Fibroblast of villous mesenchyme (primary cell): ENCODE measurements around the gene PMPCA. TPM values are rescaled to one million over a fixed set of nuclear protein-coding genes. Genes with fewer than 3 reads are reported as not detected.

Experiments
- DNase-seq: peaks from one replicate; pipeline ENCODE4 v3.0.0-alpha.2; 2010; ENCODE audit warnings: low read depth
- H3K4me3 ChIP-seq: 2 replicates; pipeline ENCODE4 v1.5.1; 2011; ENCODE audit warnings: low read depth, mild to moderate bottlenecking, low read length
- CTCF ChIP-seq: IDR thresholded peaks from 2 replicates; pipeline ENCODE4 v1.5.1; 2012; ENCODE audit warnings: low read depth, mild to moderate bottlenecking, low read length; ENCODE audit not compliant: insufficient read depth
- total RNA-seq: library from RNA; depleted of rRNA; stranded (reverse); fragments of >200 nt; gene quantifications from 2 replicates; pipeline ENCODE4 v1.2.3, GENCODE V29; 2012

The PMPCA gene
- total RNA-seq, 1 donor: 48.8 TPM

- no peak overlapping the region for H3K4me3 ChIP-seq
- no peak for TF ChIP-seq CTCF
- no peak for DNase-seq
Measured at GRCh38 chr9:136379891-136380290, 30.6 kb upstream of the PMPCA start.

GRCh38 chr9:136380381-136380780 is 30.1 kb upstream of the PMPCA start:
- H3K4me3 ChIP-seq: no peak overlapping the region
- no peak for DNase-seq
- no peak for TF ChIP-seq CTCF

- H3K4me3 ChIP-seq: no peak overlapping the region
- no peak for TF ChIP-seq CTCF
- no peak for DNase-seq
Measured at GRCh38 chr9:136381311-136381710, 29.1 kb upstream of the PMPCA start.

- TF ChIP-seq CTCF: no peak
- no peak overlapping the region for H3K4me3 ChIP-seq
- DNase-seq: no peak
Measured at GRCh38 chr9:136381966-136382513, 28.4 kb upstream of the PMPCA start.

GRCh38 chr9:136383436-136383835 is 27.0 kb upstream of the PMPCA start:
- DNase-seq: no peak
- TF ChIP-seq CTCF: no peak
- H3K4me3 ChIP-seq: no peak overlapping the region

- no peak overlapping the region for H3K4me3 ChIP-seq
- no peak for TF ChIP-seq CTCF
- no peak for DNase-seq
Measured at GRCh38 chr9:136385015-136385414, 25.4 kb upstream of the PMPCA start.

GRCh38 chr9:136386018-136386417 is 24.4 kb upstream of the PMPCA start:
- no peak for TF ChIP-seq CTCF
- DNase-seq: no peak
- H3K4me3 ChIP-seq: no peak overlapping the region
